Islet precursor cell (in vitro differentiated cells): ENCODE measurements around the gene OSGIN1.

Experiments
- DNase-seq: peaks from one replicate; pipeline ENCODE4 v3.0.0-alpha.2; 2018

The OSGIN1 gene, protein sequence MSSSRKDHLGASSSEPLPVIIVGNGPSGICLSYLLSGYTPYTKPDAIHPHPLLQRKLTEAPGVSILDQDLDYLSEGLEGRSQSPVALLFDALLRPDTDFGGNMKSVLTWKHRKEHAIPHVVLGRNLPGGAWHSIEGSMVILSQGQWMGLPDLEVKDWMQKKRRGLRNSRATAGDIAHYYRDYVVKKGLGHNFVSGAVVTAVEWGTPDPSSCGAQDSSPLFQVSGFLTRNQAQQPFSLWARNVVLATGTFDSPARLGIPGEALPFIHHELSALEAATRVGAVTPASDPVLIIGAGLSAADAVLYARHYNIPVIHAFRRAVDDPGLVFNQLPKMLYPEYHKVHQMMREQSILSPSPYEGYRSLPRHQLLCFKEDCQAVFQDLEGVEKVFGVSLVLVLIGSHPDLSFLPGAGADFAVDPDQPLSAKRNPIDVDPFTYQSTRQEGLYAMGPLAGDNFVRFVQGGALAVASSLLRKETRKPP

DNA sequence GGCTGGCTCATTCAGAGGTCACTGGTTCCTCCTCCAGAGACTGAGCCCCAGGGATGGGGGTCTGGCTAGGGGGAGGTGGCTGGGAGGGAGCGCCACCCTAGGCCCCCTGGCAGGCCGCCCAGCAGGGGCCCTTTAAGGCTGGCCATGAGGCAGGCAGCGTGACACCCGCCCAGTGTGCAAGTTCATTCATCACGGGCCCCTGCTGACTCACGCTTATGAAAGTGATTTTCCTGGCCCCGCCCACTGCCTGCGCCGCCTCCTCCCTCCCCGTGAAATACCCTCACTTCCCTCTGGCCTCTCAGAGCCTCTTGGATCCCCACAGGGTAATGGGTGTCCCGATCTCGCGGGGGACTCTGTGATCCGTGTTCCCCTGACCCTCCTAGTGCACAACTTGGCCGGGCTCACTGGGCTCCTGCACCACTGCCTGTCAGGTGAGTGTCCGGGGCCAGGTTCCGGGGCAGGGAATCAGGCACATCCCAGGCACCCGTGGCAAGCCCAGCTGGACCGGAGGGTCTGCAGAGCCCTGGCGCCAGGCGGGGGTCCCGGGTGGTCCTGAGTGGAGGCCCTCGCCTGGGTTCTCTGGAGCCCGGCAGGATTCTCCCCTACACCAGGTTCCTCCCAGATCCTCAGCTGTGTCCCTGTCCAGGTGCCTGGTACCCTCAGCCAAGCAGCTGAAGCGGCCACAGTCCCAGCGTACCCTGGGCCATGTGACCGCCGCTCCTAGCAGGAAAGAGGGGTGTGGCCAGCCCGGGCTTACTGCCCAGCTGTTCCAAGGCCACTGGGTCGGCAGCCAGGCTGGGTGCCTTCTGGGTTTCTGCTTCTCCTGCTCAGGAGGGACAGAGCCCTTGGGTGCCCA, at the start of gene OSGIN1:
TSS of gene OSGIN1 (plus strand) at position 301 of the 856 bp plus-strand sequence. CDS start 4,432 bp downstream, outside the sequence.
- peak; percentile 92 for DNase-seq

DNA sequence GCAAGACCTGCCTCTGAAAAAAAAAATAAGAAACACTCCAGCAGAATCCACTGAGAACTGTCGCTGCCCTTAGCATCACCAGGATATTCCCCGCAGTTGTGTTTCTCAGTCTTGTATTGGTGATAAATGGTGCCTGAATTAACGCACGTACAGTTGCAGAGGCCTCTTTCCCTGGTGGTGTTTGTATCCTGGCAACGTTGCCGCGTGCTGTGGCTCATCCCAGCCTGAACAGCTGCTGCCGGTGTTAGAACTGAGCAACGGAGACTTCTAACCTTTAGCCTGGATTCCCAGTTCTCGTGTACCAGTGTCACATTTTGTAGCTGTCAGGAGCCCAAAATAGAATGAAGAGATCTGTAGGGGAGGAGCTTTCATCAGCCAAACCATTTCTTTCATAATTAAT, 49.3 kb upstream of the OSGIN1 start:
- DNase-seq: no peak

DNA sequence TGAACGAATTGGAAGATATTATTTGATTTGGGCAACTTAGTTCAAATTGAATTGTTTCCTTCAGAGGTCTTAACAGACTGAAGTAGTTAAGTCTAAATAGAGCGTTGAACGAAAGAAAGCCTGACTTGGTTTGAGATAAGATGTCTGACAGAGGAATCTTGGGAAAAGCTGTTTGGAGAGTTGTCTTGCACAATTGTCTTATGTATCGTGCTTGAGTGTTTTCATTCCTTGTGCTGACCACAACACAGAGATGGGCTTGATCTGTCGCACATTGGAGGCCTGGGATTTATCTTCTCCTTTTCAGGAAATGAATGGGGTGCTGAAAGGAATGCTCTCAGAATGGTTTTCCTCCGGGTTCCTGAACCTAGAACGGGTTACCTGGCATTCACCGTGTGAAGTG, 46.4 kb upstream of the OSGIN1 start:
- DNase-seq: no peak

DNA sequence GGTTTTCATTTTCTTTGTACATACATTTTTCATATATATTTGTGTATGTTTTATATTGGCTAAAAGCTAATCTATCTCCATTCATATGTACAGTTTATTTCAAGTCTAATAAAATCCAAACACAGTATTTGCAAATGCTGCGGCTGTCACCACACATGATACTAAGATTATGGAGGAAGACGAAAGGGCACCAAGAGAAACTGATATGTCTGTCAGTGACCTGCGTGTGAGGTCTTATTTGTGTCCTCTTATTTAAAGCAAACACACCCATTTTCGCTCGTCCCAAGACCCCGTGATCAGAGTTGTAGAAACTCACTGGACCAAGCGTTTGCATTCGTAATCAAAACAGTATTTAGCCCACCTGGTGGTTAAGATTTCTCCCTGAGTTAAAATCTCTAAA, 45.9 kb upstream of the OSGIN1 start:
- no peak for DNase-seq

DNA sequence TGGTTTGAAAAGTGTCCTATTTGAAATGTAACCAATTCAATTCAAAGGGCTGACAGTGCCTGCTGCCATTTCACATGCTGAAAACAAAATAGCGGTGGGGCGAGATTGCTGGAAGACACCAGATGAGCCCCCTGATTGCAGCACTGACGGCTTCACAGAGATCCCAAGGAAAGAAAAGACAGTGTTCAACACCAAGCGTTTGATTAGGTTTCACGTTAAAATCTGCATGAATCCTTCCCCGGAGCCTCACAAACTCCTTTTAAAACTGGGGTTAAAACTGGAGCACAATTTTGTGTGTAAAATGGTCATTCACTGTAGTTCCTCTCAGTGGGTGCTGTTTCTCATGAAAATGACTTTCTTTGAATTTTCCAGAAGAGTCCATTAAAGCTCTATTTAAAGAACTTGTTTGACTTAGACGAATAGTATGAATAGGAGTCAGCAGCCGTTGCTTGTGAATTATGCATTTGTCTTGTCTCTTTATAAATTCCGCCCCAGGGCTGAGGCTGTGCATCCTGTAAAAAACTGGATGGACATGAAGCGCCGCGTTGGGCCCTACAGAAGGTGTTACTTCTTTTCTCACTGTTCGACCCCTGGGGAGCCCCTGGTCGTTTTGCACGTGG, 45.3 kb upstream of the OSGIN1 start:
- no peak for DNase-seq

DNA sequence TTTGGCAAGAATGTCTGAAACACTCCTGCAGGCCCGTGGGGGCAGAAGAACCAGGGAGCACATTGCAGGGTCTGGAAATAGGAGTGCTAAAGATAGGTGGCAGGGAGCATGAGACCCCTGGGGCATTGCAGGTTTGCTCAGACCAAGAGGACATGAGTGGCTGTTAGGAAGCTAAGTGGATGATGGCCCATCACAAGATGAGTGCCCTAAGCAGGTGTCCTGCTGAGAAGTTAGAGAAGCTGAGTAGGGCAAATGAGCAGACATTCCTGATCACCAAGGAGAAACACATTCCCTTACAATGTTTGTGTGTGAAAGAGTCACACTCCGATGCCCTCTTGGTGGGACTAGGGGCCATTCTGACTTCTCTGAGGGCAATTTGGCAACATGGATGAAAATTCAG, 44.2 kb upstream of the OSGIN1 start:
- peak; percentile 46 for DNase-seq

DNA sequence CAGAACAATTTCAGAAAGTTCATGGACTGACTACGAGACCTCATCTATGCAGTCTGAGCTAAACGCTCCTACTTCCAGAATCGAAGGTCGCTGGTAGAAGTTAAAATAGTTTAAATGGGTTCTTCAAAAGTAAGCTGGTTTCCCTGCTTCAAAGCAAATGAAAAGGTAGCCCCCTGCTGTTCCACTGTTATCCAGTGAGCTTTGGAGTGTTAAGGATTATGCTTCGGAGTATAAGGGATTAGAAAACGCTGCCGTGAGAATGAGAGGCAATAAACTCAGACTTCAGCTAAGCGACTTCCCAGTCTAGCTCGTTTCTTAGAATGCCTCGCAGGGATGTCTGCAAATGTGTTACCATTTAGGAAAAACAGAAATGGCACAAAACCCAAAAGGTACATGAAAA, 41.8 kb upstream of the OSGIN1 start:
- no peak for DNase-seq

DNA sequence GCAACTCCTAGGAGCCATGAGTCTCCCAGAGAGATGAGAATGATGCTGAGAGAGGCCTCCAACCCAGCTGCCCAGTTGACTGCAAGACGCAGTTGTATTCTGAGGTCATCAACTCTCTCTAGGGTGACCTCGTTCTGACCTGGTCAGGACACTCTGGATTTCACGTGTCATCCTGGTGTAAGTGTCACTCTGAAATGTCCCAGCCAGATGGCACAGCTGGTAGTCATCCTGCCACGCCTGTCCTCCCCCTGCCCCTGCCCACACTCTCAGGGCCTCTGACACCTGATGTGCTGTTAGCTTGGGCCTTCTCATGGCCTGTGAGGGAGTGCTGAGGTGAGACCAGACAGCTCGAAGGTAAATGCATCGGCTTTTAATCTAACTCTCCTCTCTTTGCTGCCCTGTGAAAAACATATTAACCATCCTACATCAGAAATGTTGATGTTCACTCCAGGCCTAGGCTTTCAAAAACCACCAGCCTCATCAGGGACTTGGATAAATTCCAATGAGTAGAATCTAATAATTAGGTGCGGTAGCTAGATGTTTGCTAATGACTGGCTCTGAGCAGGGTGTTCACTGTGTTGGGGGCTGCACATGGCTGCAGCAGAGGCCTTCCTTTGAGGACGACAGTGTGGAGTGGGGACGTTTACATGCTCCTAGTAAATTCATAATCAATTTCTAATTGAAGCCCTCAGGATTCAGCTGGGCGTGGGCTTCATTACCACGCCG, 40.4 kb upstream of the OSGIN1 start:
- DNase-seq: peak; percentile 41

DNA sequence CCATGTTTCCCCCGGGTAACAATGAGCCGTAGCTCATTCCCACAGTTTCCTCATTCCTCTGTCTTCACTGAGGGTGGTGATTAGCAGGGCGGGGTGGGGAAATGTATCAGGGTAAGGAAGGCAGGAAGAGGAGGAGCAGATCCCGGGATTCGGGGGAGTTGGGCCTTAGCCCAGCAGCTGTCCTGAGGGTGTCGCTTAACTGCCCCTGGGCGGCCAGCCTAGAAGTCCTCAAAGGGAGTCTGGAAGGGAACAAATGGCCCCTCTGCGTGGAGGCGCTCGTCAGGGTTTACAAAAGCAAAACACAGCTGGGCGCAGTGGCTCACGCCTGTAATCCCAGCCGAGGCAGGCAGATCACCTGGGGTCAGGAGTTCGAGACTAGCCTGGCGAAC, 39.8 kb upstream of the OSGIN1 start:
- peak; percentile 52 for DNase-seq

DNA sequence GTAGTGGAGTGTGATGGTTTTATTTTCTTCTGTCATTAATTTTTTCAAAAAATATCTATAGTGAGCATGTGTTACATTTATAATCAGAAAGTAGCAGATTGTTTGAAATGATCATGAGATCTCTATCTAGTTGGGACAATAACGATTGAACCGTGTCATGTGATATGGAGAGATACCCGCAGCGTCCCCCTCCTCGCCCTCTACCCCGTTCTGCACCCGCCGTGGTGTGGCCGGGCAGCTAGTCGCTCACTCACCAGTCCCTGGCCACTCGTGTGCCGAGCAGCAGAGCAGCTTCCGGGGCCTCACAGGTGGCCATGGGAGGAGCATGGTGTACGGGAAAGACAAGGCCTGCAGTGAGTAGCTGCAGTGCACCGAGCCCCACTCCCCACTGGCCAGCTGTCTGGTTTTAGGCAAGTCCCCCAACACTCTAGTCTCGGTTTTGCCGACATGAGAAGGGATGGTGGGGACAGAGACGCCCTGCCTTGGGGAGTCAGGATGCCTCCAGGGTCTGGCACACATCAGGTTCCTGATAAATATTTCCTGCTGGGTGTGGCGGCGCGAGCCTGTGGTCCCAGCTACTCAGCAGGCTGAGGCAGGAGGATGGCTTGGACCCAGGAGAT, 38.8 kb upstream of the OSGIN1 start:
- peak; percentile 45 for DNase-seq

DNA sequence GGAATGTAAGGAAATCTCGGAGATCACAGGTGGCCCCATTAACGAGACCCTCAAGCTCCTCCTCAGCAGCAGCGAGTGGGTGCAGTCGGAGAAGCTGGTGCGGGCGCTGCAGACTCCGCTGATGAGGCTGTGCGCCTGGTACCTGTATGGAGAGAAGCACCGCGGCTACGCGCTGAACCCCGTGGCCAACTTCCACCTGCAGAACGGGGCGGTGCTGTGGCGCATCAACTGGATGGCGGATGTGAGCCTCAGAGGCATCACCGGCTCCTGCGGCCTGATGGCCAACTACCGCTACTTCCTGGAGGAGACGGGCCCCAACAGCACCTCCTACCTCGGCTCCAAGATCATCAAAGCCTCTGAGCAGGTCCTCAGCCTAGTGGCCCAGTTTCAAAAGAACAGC, 38.0 kb upstream of the OSGIN1 start:
- DNase-seq: peak; percentile 44

DNA sequence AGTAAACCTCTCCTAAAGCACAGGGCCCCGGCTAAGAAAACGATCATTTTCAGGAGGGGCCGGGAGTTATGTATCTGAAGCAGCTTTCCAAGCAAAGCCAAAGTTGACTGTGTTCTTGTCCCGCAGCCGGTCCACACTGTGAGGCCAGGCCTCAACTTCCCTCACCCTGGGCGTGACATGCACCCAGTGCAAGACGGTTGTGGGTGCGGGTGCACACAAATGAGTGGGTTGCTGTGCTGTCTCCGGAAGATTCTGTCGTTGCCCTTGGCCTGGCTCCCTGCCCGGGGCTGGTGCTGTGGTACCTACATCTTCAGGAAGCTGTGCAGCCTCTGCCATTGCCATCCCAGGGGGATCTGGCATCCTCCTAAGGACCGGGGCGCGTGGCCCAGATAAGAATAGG, 37.5 kb upstream of the OSGIN1 start:
- no peak for DNase-seq

DNA sequence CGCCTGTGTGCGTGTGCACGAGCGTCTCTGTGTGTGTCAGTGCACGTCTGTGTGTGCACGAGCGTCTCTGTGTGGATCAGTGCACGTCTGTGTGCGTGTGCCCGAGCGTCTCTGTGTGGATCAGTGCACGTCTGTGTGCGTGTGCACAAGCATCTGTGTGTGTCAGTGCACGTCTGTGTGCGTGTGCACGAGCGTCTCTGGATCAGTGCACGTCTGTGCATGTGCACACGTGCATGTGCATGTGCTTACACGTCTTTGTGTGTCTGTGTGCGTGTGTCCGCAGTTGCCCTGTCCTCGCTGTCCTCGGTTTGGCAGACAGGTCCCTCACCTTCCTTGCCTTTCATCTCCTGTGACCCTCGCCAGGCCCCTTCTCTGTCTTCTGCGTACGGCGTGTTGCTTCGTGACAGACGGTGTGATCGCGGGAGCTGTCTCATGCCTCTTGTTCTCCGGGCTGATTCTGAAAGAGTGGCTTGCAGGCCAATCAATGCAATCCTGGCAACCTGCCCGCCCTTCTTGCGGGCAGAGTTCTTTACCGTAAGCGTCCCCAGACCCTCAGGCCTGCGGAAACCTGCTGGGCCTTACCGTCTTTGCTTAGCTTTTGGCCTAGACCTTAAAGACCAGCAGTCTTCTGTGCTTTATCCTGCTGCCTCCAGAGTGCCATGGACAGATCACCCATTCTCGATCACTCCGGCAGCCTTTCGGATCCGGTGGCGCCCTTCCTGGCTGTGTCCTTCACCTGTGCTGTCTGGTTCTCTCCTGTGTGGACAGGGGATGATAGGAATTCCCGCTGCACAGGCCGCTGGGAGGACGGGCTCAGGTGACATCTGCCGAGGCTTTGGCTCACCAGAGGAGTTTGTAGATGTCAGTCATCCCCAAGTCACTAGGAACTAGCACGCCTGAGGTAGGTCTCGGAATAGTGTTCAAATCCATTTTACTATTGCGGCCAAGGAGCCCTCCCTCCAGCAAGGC, 35.6 kb upstream of the OSGIN1 start:
- peak; percentile 39 for DNase-seq

DNA sequence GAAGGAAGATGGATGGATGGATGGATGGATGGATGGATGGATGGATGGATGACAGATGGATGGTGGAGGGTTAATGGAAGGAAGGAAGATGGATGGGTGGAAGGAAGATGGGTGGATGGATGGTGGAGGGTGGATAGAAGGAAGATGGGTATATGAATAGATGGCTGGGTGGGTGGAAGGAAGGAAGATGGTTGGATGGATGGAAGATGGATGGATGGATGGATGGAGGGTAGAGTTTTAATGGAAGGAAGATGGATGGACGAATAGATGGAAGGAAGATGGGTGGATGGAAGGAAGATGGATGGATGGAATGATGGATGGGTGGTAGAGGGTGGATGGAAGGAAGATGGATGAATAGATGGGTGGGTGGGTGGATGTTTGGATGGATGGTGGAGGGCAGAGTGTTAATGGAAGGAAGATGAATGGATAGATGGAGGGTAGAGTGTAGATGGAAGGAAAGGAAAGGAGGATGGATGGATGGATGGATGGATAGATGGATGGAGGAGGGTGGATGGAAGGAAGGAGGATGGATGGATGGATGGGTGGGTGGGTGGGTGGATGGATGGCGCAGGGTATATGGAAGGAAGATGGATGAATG, 32.0 kb upstream of the OSGIN1 start:
- no peak for DNase-seq

DNA sequence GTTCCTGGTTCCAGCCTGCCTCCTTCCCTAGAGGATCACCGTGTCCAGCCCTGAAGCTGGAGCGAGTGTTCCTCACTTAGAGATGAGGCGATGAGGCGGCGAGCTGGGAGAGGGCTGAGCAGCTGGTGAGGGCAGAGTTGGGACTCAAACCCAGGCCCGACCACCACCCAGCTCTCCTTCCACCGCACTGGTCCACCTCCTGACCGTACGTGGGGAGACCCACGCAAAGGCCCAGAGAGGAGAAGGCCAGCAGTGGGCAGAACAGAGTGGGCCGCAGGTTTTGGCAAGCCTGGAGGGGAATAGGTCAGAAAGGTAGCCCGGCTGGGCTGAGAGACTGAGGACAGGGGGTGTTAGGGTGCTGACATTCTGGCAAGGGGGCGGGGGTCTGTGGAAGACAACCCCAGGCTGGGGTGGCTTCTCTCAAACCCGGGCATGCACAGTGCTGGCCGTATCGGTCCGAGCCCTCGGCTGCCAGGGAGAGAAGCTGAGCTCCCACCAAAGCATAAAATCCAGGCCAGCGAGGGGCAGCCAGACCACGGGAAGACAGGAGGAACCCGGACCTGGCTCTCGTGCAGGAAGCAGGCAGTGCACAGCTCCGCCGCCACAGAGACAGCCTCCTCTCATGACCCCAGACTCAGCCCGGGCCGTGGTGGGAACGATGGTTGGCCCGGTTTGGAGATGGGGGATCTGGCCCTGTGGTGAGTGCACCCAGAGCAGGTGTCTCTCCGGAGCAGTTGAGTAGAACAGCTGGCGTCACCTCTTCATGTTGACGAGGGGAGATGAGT, 29.3 kb upstream of the OSGIN1 start:
- no peak for DNase-seq

DNA sequence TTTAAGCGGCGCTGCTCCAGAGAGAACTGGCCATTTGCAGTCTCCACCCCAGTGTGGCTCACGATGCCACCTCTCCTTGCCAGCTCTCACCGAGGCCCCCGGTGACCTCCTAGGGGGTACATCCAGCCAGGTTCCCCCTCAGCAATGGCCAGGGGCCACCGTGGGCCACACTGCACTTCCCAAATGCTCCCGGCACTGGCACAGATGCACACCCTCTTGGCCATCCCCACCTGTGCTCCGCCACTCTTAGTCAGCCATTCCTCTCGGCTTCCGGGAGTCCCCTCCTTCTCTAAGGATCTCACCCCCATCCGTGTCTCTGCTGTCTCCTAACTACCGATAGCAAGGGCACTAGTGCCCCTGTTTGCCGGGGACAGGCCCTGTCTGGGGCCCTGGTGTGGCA, 28.4 kb upstream of the OSGIN1 start:
- no peak for DNase-seq

DNA sequence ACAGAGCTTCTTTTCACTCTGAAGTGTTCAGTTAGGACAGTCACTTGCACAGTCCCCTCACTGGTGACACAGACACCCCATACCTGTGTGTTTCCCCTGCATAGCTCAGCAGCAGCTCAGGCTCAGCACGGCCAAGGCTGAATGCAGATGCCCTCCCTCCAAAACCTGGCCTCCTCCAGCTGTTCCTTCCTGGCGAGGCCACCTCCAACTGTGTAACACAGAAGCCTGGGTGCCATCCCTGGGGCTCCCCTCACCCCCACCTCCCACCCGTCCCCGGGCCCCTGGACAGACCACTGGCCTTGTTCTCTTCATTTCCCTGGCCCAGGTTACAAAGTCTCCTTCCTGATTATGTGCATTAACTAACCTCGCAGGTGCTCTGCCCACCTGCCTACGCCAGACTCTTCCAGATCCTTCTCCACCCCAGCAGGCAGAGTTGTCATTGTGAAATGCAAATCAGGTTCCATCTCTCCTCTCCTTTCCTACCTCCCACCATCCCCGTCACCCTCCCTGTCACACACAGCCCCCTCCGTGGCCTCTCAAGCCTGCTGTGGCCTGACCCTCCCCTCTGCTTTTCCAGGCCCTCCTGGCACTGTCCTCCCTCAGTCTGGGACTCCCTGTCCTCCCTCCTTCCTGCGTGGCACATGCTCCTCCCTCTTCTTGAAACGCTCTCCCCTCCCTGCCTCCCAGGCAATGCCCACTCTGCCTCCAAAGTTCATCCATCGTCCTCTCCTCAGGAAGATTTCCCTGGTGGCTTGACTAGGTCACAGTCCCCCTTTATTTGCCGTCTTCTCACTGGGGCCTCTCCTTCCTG, 27.7 kb upstream of the OSGIN1 start:
- no peak for DNase-seq

DNA sequence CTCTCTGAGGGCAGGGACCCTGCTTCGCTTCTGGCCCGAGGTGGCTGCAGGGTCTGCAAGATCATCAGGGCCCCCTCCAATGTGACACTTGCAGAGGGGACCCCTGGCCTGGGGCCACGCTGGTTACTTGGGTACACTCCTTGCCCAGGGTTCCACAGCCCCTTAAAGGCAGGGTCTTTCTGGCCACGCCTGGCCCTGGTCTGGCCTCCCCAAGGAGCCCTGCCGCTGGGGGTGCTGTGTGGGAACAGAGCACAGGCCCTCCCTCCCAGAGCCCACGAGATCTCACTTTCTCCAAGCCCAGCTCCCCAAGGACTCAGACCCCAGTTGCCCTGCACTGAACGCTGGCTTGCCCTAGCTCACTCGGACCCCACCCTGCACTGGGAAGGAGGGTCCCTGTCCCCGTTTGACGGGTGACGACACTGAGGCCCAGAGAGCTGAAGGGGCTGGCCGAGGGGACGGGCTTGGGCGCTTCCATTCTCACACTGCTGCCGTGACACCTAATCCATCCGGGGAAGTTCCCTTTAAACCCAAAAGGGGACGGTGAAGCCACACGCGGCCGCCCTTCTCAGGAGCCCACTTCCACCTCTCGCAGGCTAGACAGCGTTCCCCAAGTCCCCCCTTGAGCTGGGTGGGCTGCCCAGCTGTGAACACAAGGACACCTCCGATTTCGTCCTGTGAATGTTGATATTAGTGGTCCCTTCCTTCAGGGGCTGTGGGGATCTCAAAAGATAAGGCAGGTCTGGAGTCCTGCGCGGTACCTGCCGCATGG, 26.9 kb upstream of the OSGIN1 start:
- no peak for DNase-seq
